ENCODE results near the gene RALGPS1.

RALGPS1 gene

GRCh38 chr9:127183814-127184582 lies 269.4 kb downstream of the RALGPS1 start:
- peak; percentile 97 for DNase-seq (ENCODE audit: low read depth)
- no peak overlapping the region for H3K4me3 ChIP-seq (ENCODE audit: low read length)
- TF ChIP-seq CTCF (conservative IDR thresholded peaks at IDR 0.05; ENCODE audit: low read length), result no peak

- no peak overlapping the region for H3K4me3 ChIP-seq (ENCODE audit: low read length)
- DNase-seq (ENCODE audit: low read depth), result peak; percentile 53
- TF ChIP-seq CTCF (conservative IDR thresholded peaks at IDR 0.05; ENCODE audit: low read length), result no peak
These were observed 270.1 kb downstream of the RALGPS1 start for GRCh38 chr9:127184641-127185040.

GRCh38 chr9:127185181-127185580 lies 270.6 kb downstream of the RALGPS1 start:
- H3K4me3 ChIP-seq (ENCODE audit: low read length), result no peak overlapping the region
- TF ChIP-seq CTCF (conservative IDR thresholded peaks at IDR 0.05; ENCODE audit: low read length), result no peak
- DNase-seq (ENCODE audit: low read depth), result no peak

GRCh38 chr9:127185931-127186781 lies 271.6 kb downstream of the RALGPS1 start:
- H3K4me3 ChIP-seq (ENCODE audit: low read length), result peak overlapping the region; percentile 21
- TF ChIP-seq CTCF (conservative IDR thresholded peaks at IDR 0.05; ENCODE audit: low read length), result no peak
- peak; percentile 99 for DNase-seq (ENCODE audit: low read depth)

- H3K4me3 ChIP-seq (ENCODE audit: low read length), result peak overlapping the region; percentile 21
These were observed 272.2 kb downstream of the RALGPS1 start for GRCh38 chr9:127186806-127187205.

GRCh38 chr9:127187231-127187956 lies 272.8 kb downstream of the RALGPS1 start:
- no peak overlapping the region for H3K4me3 ChIP-seq (ENCODE audit: low read length)
- peak; percentile 99 for DNase-seq (ENCODE audit: low read depth)
- TF ChIP-seq CTCF (conservative IDR thresholded peaks at IDR 0.05; ENCODE audit: low read length), result no peak

More at GRCh38 chr9:127186806-127187205, 272.2 kb downstream of the RALGPS1 start:
- no peak for DNase-seq (ENCODE audit: low read depth)
- TF ChIP-seq CTCF (conservative IDR thresholded peaks at IDR 0.05; ENCODE audit: low read length), result no peak
